ENCODE measurements around the gene APLNR. TPM values are rescaled to one million over a fixed set of nuclear protein-coding genes. Genes with fewer than 3 reads are reported as not detected.

Gene APLNR
- polyA plus RNA-seq, 3 donors, result not detected

DNA sequence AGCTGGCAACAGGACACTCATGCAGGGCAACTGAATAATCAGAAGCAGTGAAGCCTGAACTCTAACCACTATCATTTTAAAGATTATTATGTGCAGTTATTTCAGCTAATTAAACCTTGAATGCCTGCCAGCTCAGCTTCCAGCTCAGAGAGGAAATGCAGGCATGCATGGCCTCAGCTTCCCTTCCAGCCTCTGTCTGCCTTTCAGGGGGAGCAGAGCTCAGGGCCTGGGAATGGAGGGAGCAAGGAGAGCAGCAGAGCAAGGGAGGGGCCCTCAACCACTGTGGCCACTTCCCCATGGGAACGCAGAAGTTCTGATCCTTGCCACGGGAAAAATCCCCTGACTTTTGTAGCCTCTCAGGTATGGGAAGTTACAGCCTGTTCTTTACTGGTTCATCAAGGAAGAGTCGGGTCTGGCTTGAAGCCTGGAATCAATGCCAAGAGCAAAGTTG, 32.5 kb upstream of the APLNR start:
- Mint-ChIP-seq H3K27ac (peak overlapping the region in 1 of 7 donors; percentile 38), H3K36me3 (no peaks in the 10 kb centered on the region), H3K4me1 (no peaks in the 10 kb centered on the region), H3K4me3 (no peak overlapping the region), H3K9me3 (peaks cover 2 to 19% (median 16%) of the 10 kb centered on the region in 7 donors), H3K27me3 (ENCODE audit: low read depth in 3 of 3) (peaks cover 5 to 18% (median 9%) of the 10 kb centered on the region in 3 donors)
- Histone ChIP-seq H3K9ac (ENCODE audit: insufficient read depth, low read length, poor library complexity, severe bottlenecking) (no peak overlapping the region), H3K27me3 (ENCODE audit: control insufficient read depth in 2 of 2, insufficient read depth in 2 of 2, low read length in 2 of 2) (peaks cover 0 to 2% of the 10 kb centered on the region in 2 donors), H3K79me2 (ENCODE audit: insufficient read depth, low read length) (no peaks in the 10 kb centered on the region), H4K20me1 (ENCODE audit: insufficient read depth, low read length) (no peaks in the 10 kb centered on the region), H3K4me3 (replicated peaks in 1 of 3; ENCODE audit: low read depth in 2 of 3, low read length in 3 of 3) (no peak overlapping the region), H3K4me1 (ENCODE audit: control insufficient read depth in 1 of 2, insufficient read depth in 2 of 2, low read length in 2 of 2) (no peaks in the 10 kb centered on the region), H2AFZ (ENCODE audit: insufficient read depth, low read depth, low read length, poor library complexity, severe bottlenecking) (no peak overlapping the region), H3K27ac (ENCODE audit: low read depth in 1 of 2, low read length in 2 of 2) (no peak overlapping the region), H3K4me2 (replicated peaks; ENCODE audit: extremely low read depth, low read length, poor library complexity, severe bottlenecking) (no peak overlapping the region), H3K36me3 (replicated peaks in 1 of 2; ENCODE audit: control insufficient read depth in 1 of 2, insufficient read depth in 2 of 2, low read length in 2 of 2) (no peaks in the 10 kb centered on the region), H3K9me3 (replicated peaks in 1 of 2; ENCODE audit: control insufficient read depth in 1 of 2, insufficient read depth in 1 of 2, low read length in 2 of 2) (peaks cover 8 to 13% of the 10 kb centered on the region in 2 donors)
- intact Hi-C loops (cut with micrococcal nuclease), result no loop called here
- DNase-seq, result no peak
- TF ChIP-seq, protein P1, sequence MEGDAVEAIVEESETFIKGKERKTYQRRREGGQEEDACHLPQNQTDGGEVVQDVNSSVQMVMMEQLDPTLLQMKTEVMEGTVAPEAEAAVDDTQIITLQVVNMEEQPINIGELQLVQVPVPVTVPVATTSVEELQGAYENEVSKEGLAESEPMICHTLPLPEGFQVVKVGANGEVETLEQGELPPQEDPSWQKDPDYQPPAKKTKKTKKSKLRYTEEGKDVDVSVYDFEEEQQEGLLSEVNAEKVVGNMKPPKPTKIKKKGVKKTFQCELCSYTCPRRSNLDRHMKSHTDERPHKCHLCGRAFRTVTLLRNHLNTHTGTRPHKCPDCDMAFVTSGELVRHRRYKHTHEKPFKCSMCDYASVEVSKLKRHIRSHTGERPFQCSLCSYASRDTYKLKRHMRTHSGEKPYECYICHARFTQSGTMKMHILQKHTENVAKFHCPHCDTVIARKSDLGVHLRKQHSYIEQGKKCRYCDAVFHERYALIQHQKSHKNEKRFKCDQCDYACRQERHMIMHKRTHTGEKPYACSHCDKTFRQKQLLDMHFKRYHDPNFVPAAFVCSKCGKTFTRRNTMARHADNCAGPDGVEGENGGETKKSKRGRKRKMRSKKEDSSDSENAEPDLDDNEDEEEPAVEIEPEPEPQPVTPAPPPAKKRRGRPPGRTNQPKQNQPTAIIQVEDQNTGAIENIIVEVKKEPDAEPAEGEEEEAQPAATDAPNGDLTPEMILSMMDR (IDR thresholded peaks at IDR 0.05), result no peak
- 29% methylated on average over 3 of the region's 3 CpGs for WGBS (ENCODE audit: insufficient coverage)

DNA sequence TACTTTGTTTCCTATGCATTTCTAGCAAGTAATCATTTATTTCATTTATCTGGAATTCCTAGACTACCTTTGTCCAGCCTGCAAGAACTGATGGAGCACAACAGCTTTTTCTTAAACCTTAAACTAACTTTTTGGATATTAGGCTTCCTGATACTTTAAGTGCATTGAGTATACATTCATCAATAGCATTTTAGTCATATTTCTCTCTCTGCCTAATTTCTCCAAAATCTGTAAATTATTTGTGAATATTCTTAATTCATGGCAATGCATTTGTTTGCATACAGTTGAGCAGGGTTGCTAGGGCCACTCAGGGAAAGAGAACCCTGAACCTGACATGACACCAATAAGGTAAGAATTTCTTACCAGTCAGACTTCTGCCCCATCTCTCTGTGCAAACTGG, 29.1 kb upstream of the APLNR start:
- Mint-ChIP-seq H3K27me3 (ENCODE audit: low read depth in 3 of 3) (peaks cover 7 to 25% (median 8%) of the 10 kb centered on the region in 3 donors), H3K27ac (no peak overlapping the region), H3K4me3 (no peak overlapping the region), H3K36me3 (no peaks in the 10 kb centered on the region), H3K4me1 (no peaks in the 10 kb centered on the region), H3K9me3 (peaks cover 2 to 15% (median 5%) of the 10 kb centered on the region in 7 donors)
- Histone ChIP-seq H3K4me1 (ENCODE audit: control insufficient read depth in 1 of 2, insufficient read depth in 2 of 2, low read length in 2 of 2) (no peaks in the 10 kb centered on the region), H3K4me3 (replicated peaks in 1 of 3; ENCODE audit: low read depth in 2 of 3, low read length in 3 of 3) (no peak overlapping the region), H4K20me1 (ENCODE audit: insufficient read depth, low read length) (no peaks in the 10 kb centered on the region), H3K79me2 (ENCODE audit: insufficient read depth, low read length) (no peaks in the 10 kb centered on the region), H2AFZ (ENCODE audit: insufficient read depth, low read depth, low read length, poor library complexity, severe bottlenecking) (no peak overlapping the region), H3K27ac (ENCODE audit: low read depth in 1 of 2, low read length in 2 of 2) (no peak overlapping the region), H3K4me2 (replicated peaks; ENCODE audit: extremely low read depth, low read length, poor library complexity, severe bottlenecking) (no peak overlapping the region), H3K9me3 (replicated peaks in 1 of 2; ENCODE audit: control insufficient read depth in 1 of 2, insufficient read depth in 1 of 2, low read length in 2 of 2) (peaks cover 4 to 8% of the 10 kb centered on the region in 2 donors), H3K27me3 (ENCODE audit: control insufficient read depth in 2 of 2, insufficient read depth in 2 of 2, low read length in 2 of 2) (no peaks in the 10 kb centered on the region), H3K36me3 (replicated peaks in 1 of 2; ENCODE audit: control insufficient read depth in 1 of 2, insufficient read depth in 2 of 2, low read length in 2 of 2) (no peaks in the 10 kb centered on the region), H3K9ac (ENCODE audit: insufficient read depth, low read length, poor library complexity, severe bottlenecking) (no peak overlapping the region)
- no peak for DNase-seq
- TF ChIP-seq, protein P1 (IDR thresholded peaks at IDR 0.05), result no peak
- intact Hi-C loops (cut with micrococcal nuclease), result no loop called here
